Activated CD4-positive, alpha-beta T cell treated with anti-CD3 and anti-CD28 coated beads for 36 hours (primary cell): ENCODE measurements around the gene ECI1. TPM values are rescaled to one million over a fixed set of nuclear protein-coding genes. Genes with fewer than 3 reads are reported as not detected.
"Not testable (repeated sequence)": the region's sequence is repeated elsewhere in the genome, so short reads cannot be mapped to it uniquely, and the experiment has no call there.

Experiments
- ATAC-seq: fragments of 200-7000 bp; cut with Tn5 transposase; one replicate; pipeline ENCODE4 v1.10.0; 2021; ENCODE audit warnings: mild to moderate bottlenecking, moderate library complexity
- CTCF ChIA-PET: fragments of 350-600 bp; sonication (Branson Sonifier 250); formaldehyde crosslinking; loops from one replicate; lab custom pipeline; 2021; ENCODE audit warnings: antibody characterized with exemption; lab: Charles Lee
- POLR2A ChIA-PET: fragments of 350-600 bp; sonication (Branson Sonifier 250); formaldehyde crosslinking; loops from one replicate; lab custom pipeline; 2021; ENCODE audit warnings: antibody characterized with exemption, inconsistent platforms; lab: Charles Lee
- DNase-seq: peaks from one replicate; pipeline ENCODE4 v3.0.0-alpha.2; 2020
- H3K27ac Mint-ChIP-seq: one replicate; pipeline ENCODE4 v1.8.0; 2021; ENCODE audit warnings: mixed read lengths
- H3K27me3 Mint-ChIP-seq: one replicate; pipeline ENCODE4 v1.8.0; 2021; ENCODE audit warnings: mixed read lengths
- H3K36me3 Mint-ChIP-seq: one replicate; pipeline ENCODE4 v1.8.0; 2021; ENCODE audit warnings: low read depth, mixed read lengths
- H3K4me1 Mint-ChIP-seq: one replicate; pipeline ENCODE4 v1.8.0; 2021; ENCODE audit warnings: mixed read lengths
- H3K4me3 Mint-ChIP-seq: one replicate; pipeline ENCODE4 v1.8.0; 2021; ENCODE audit warnings: mild to moderate bottlenecking, moderate library complexity, mixed read lengths
- H3K9me3 Mint-ChIP-seq: one replicate; pipeline ENCODE4 v1.8.0; 2021; ENCODE audit warnings: low read depth, mixed read lengths
- intact Hi-C, 2 experiments: fragments of 100-400 bp; cut with DNase I in 1 of 2; cut with micrococcal nuclease in 1 of 2; formaldehyde crosslinking; loops; one replicate each; pipeline versions ENCODE4 v1.14.2 to v1.15.1; 2022 to 2024; cut with DNase I, micrococcal nuclease
- total RNA-seq, 2 experiments: library from RNA; stranded (reverse); gene quantifications; one replicate each; pipeline ENCODE4 v1.2.3, GENCODE V29; 2021

The ECI1 gene
- total RNA-seq, 2 experiments from 2014 or later: 23.0 to 41.0 TPM

DNA sequence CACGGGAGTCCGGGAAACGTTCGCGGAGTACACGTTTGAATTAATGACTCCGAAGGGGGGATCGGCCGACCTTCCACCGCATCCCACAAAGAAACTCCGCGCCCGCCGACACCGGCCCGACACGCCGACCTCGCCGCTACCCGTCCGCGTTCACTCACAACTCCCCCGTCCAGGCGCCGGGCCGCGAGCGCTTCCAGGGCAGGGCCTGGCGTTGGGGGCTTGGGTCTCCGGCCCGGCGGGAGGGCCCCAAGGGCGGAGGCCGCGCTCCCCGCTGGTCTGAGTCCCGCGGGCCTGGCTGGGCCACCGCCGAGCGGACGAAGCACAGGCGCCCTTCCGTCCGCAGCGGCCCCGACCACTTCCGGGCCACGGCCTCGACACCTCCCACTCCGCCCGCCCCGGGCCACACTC lies 16.1 kb upstream of the ECI1 start:
- peaks cover 34% of the 10 kb centered on the region for H3K4me1 Mint-ChIP-seq
- H3K27me3 Mint-ChIP-seq, H3K9me3 Mint-ChIP-seq, POLR2A ChIA-PET, DNase-seq, CTCF ChIA-PET: not testable (repeated sequence)
- peak; percentile 57 for ATAC-seq
- H3K27ac Mint-ChIP-seq: peak overlapping the region; percentile 96
- intact Hi-C loops: loop anchor here (5.0 kb wide), 6 partner anchors 60 to 775 kb away; partner anchors contain the start of genes CRAMP1 (in 1 of the 2), HCFC1R1 (in 1 of the 2), IFT140 (in 1 of the 2) and MLST8 (in 1 of the 2)
- peaks cover 44% of the 10 kb centered on the region for H3K36me3 Mint-ChIP-seq
- H3K4me3 Mint-ChIP-seq: peak overlapping the region; percentile 92

DNA sequence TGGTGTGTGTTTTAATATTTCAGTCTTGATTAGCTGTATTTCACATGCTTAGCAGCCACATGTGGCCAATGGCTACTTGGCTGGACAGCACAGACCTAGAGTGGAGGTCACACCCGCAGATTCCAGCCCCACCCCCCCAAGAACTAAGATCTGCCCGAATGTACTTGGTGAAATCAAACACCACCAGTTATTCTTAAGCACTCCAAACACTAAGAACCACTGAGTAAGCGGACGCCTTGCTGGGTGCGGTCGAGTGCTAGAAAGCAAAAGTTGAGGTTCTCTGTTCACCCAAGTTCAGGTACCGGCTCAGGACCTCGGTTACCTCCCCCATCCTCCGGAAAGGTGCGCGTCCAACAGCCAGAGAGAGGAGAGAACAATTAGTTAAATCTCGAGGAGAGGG lies 15.5 kb upstream of the ECI1 start:
- peak overlapping the region; percentile 92 for H3K4me3 Mint-ChIP-seq
- H3K27me3 Mint-ChIP-seq, POLR2A ChIA-PET, H3K9me3 Mint-ChIP-seq, ATAC-seq: not testable (repeated sequence)
- peaks cover 34% of the 10 kb centered on the region for H3K4me1 Mint-ChIP-seq
- peak overlapping the region; percentile 96 for H3K27ac Mint-ChIP-seq
- CTCF ChIA-PET: interaction anchor here (0.6 to 1.6 kb wide), 2 partner anchors 15 to 81 kb away, joined by 3 to 5 read pairs; no protein-coding TSS in a partner anchor
- peak; percentile 29 for DNase-seq
- peaks cover 50% of the 10 kb centered on the region for H3K36me3 Mint-ChIP-seq
- intact Hi-C loops: loop anchor here (5.0 kb wide), 6 partner anchors 60 to 775 kb away; partner anchors contain the start of genes CRAMP1 (in 1 of the 2), HCFC1R1 (in 1 of the 2), IFT140 (in 1 of the 2) and MLST8 (in 1 of the 2)

DNA sequence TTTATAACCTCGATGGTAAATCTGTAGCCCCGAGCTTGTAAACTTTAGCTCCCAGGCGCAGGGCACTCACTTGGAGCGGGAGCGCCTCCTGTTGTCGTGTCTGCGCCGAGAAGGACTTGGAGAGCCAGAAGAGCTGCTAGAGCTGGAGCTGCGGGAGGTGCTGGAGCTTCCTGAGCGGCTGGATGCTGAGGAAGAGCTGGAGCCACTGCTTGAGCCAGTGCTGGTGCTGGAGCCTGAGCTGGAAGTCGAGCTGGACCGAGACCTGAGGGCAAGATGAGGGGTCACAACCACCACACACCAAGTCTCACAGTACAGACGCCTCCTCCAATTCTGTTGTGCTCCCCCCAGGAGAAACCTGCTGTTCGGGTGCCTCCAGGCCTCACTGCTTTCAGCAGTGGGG lies 11.6 kb upstream of the ECI1 start:
- ChIA-PET CTCF (interaction anchor here (0.6 to 2.1 kb wide), 4 partner anchors 11 to 259 kb away, joined by 3 to 10 read pairs (median 4); partner anchors contain the start of gene PGP), POLR2A (interaction anchor here (0.6 to 5.1 kb wide), 4 partner anchors 9 to 188 kb away, joined by 4 to 27 read pairs (median 4); partner anchors contain the start of genes ECI1 and TRAF7)
- intact Hi-C loops: loop anchor here in 1 of 2 experiments (1.0 kb wide), 1 partner anchor 12 kb away; the partner anchor contains the start of gene ECI1
- not testable (repeated sequence) for DNase-seq, H3K27ac Mint-ChIP-seq, ATAC-seq, H3K9me3 Mint-ChIP-seq, H3K27me3 Mint-ChIP-seq, H3K4me3 Mint-ChIP-seq
- Mint-ChIP-seq H3K4me1 (peaks cover 27% of the 10 kb centered on the region), H3K36me3 (peaks cover 73% of the 10 kb centered on the region)

DNA sequence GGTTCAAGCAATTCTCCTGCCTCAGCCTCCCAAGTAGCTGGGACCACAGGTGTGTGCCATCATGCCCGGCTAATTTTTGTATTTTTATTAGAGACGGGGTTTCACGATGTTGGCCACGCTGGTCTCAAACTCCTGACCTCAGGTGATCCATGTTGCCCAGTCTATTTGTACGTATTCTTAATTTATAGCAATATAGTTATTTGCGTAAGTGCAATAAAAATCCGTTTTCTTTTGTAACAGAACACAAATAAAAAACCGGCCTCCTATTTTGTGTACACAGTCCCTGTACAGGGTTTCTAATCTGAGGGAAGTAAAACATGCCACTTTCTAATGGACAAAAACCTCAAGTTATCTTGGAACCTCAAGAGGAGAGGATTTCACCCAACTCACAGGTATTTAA lies 8.9 kb upstream of the ECI1 start:
- Mint-ChIP-seq H3K4me1 (peaks cover 11% of the 10 kb centered on the region), H3K27me3 (no peaks in the 10 kb centered on the region), H3K9me3 (no peaks in the 10 kb centered on the region), H3K27ac (no peak overlapping the region), H3K4me3 (no peak overlapping the region), H3K36me3 (peaks cover 76% of the 10 kb centered on the region)
- DNase-seq (no peak), ATAC-seq (no peak)
- intact Hi-C loops: no loop called here
- POLR2A ChIA-PET: interaction anchor here (0.6 to 5.1 kb wide), 2 partner anchors 8 to 163 kb away, joined by 3 to 27 read pairs; partner anchors contain the start of gene ECI1
- CTCF ChIA-PET: no interaction called here

DNA sequence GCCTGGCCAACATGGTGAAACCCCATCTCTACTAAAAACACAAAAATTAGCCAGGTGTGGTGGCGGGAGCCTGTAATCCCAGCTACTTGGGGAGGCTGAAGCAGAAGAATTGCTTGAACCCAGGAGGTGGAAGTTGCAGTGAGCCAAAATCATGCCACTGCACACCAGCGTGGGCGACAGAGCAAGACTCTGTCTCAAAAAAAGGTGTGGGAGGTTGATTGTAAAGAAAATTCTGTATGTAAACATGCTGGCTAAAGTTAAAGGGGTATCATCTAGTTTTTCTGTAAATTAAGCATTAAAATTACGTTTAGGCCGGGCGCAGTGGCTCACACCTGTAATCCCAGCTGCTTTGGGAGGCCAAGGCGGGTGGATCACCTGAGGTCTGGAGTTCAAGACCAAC lies 7.1 kb upstream of the ECI1 start:
- DNase-seq, H3K9me3 Mint-ChIP-seq, H3K4me1 Mint-ChIP-seq, POLR2A ChIA-PET, intact Hi-C loops, H3K27ac Mint-ChIP-seq, H3K4me3 Mint-ChIP-seq, ATAC-seq, H3K27me3 Mint-ChIP-seq, CTCF ChIA-PET: not testable (repeated sequence)
- peaks cover 75% of the 10 kb centered on the region for H3K36me3 Mint-ChIP-seq

DNA sequence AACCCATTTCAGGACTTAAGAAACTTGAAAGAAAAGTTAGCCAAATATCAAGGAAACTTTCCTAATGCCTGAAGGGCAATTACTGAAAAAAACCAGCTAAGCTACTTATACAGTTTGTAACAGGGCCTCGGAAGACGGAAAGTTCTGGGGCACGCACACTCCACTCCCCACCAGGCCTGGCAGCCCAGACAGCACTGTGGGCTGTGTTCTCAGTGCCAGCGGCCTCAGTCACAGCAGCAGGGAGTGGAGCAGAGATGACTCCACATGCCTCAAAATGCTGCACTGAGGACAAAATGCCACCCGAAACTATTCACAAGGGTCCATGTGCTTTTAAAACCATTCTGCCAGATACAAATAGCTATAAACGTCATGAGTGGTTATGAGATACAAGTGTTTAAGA lies 6.3 kb upstream of the ECI1 start:
- ATAC-seq (no peak), DNase-seq (no peak)
- Mint-ChIP-seq H3K27me3 (no peaks in the 10 kb centered on the region), H3K4me3 (no peak overlapping the region), H3K27ac (peak overlapping the region; percentile 19), H3K36me3 (peaks cover 77% of the 10 kb centered on the region), H3K4me1 (no peaks in the 10 kb centered on the region), H3K9me3 (no peaks in the 10 kb centered on the region)
- intact Hi-C loops: no loop called here
- ChIA-PET CTCF (interaction anchor here (0.9 kb wide), 1 partner anchor 43 kb away, joined by 3 read pairs; the partner anchor contains the start of gene PGP), POLR2A (interaction anchor here (0.5 kb wide), 1 partner anchor 256 kb away, joined by 3 read pairs; no protein-coding TSS in a partner anchor)

DNA sequence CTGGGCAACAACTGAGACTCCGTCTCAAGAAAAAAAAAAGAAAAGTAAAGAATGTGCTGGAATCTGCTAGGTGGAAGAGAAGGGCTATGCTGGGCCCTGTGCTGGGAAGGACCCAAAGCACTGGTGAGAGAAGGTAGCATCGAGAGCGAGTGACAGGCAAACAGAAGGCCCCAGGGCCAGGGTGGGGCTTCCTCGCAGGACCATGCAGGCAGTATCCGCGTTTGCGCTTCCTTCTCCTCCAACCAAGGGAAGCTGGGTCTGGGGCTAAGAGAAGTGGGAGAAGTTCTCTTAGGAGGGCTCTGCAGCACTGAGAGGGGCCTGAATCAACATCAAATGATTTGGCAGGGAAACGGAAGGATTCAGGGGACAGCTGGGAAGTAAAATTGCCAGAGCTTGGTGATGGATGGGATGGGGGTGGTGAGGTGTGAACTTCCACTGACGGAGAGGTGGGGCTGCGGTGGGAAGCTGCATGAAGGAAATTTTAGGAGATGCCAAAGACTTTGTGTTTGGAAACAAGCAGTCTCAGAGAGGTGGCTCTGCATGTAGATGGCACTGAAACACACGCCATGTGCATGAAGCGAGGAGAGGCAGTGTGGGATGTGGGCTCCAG lies 5.2 kb upstream of the ECI1 start:
- DNase-seq (no peak), ATAC-seq (no peak)
- H3K4me1 Mint-ChIP-seq: peaks cover 3% of the 10 kb centered on the region
- ChIA-PET POLR2A (no interaction called here), CTCF (no interaction called here)
- intact Hi-C loops: no loop called here
- no peak overlapping the region for H3K4me3 Mint-ChIP-seq
- H3K36me3 Mint-ChIP-seq: peaks cover 71% of the 10 kb centered on the region
- no peaks in the 10 kb centered on the region for H3K27me3 Mint-ChIP-seq
- no peak overlapping the region for H3K27ac Mint-ChIP-seq
- H3K9me3 Mint-ChIP-seq: no peaks in the 10 kb centered on the region

DNA sequence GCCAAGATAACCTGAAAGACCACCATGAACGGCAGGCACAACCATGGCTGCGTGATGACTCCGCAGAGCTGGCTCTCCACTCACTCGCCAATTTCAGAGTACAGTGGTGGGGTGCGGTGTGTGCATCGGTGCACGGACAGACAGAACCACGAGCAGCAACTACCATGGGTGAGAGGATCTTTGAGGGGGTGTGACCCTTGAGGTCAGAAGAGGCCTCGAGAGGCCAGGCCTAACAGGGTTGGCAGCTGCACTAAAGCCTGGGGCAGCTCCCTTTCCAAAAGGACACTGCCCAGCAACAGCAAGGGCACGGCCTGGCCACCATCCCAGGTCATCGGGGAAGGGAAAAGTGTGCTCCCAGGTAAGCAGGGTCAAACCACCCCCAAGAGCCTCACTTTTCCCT lies 1.9 kb upstream of the ECI1 start:
- H3K27me3 Mint-ChIP-seq: no peaks in the 10 kb centered on the region
- CTCF ChIA-PET: no interaction called here
- DNase-seq: no peak
- H3K27ac Mint-ChIP-seq: peak overlapping the region; percentile 26
- peaks cover 5% of the 10 kb centered on the region for H3K4me1 Mint-ChIP-seq
- no peak overlapping the region for H3K4me3 Mint-ChIP-seq
- intact Hi-C loops: loop anchor here (2.0 to 5.0 kb wide), 3 partner anchors 16 to 174 kb away; partner anchors contain the start of genes CCNF (in 1 of the 2) and RNPS1 (in 1 of the 2)
- H3K36me3 Mint-ChIP-seq: peaks cover 59% of the 10 kb centered on the region
- POLR2A ChIA-PET: interaction anchor here (0.6 to 2.4 kb wide), 4 partner anchors 9 to 205 kb away, joined by 3 to 27 read pairs (median 8); partner anchors contain the start of gene TSC2
- no peaks in the 10 kb centered on the region for H3K9me3 Mint-ChIP-seq
- no peak for ATAC-seq

DNA sequence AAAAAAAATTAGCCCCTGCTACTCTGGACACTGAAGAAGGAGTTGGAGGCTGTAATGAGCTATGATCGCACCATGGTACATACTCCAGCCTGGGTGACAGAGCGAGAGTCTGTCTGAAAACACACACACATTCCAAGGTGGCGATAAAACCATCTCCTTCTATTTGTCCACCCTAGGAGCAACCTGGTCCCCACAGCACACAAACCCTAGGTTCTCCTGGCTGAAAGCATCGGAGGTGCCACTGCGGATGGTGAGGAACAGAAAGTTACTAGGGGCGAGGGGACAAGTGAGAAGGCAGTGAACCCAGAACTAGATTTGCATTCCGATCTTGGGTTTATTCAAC lies 1.4 kb upstream of the ECI1 start:
- ChIA-PET CTCF (interaction anchor here (1.3 to 1.5 kb wide), 3 partner anchors 10 to 58 kb away, joined by 5 to 10 read pairs (median 5); no protein-coding TSS in a partner anchor), POLR2A (interaction anchor here (0.6 to 2.4 kb wide), 5 partner anchors 10 to 276 kb away, joined by 5 to 27 read pairs (median 11); partner anchors contain the start of genes PGP, TRAF7 and TSC2)
- DNase-seq: no peak
- intact Hi-C loops: loop anchor here (2.0 to 5.0 kb wide), 3 partner anchors 16 to 175 kb away; partner anchors contain the start of genes CCNF (in 1 of the 2) and RNPS1 (in 1 of the 2)
- Mint-ChIP-seq H3K27me3 (no peaks in the 10 kb centered on the region), H3K4me3 (no peak overlapping the region), H3K27ac (no peak overlapping the region), H3K4me1 (peaks cover 5% of the 10 kb centered on the region), H3K36me3 (peaks cover 56% of the 10 kb centered on the region), H3K9me3 (no peaks in the 10 kb centered on the region)
- ATAC-seq: no peak

DNA sequence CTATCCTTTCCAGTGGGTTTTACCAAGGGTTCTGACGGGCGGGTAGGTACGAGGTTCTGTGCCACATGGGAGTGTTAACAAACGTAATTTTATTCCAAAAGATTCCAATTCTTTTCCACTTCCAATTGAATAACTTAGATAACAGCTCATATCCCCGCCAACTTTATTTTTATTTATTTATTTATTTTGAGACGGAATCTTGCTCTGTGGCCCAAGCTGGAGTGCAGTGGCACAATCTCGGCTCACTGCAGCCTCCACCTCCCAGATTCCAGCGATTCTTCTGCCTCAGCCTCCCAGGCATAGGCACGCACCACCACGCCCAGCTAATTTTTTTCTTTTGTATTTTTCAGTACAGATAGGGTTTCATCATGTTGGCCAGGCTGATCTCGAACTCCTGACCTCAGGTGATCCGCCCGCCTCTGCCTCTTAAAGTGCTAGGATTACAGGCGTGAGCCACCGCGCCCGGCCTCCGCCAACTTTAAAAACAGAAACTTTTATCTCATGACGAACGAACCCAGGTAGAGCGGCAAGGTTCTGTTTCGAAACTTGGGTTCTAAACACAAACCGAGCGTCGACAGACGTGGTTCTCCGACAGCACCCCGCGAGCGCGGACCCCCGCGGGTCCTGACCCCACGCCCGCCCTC lies 613 bp downstream of the ECI1 start:
- intact Hi-C loops: loop anchor here (1.0 to 5.0 kb wide), 10 partner anchors 13 to 227 kb away; partner anchors contain the start of genes E4F1 (in 2 of the 2), ABCA3 (in 1 of the 2), CCNF (in 1 of the 2) and MLST8 (in 1 of the 2)
- peak overlapping the region; percentile 90 for H3K27ac Mint-ChIP-seq
- peaks cover 43% of the 10 kb centered on the region for H3K36me3 Mint-ChIP-seq
- H3K4me1 Mint-ChIP-seq: peaks cover 5% of the 10 kb centered on the region
- DNase-seq: peak; percentile 69
- ChIA-PET CTCF (interaction anchor here (1.0 to 1.3 kb wide), 2 partner anchors 12 to 29 kb away, joined by 3 to 5 read pairs; no protein-coding TSS in a partner anchor), POLR2A (interaction anchor here (1.5 to 2.4 kb wide), 4 partner anchors 12 to 95 kb away, joined by 4 to 27 read pairs (median 10); partner anchors contain the start of genes PGP and TRAF7)
- ATAC-seq: peak; percentile 3
- no peaks in the 10 kb centered on the region for H3K27me3 Mint-ChIP-seq
- no peaks in the 10 kb centered on the region for H3K9me3 Mint-ChIP-seq
- H3K4me3 Mint-ChIP-seq: peak overlapping the region; percentile 90
